Upper lobe of left lung (tissue), 6 donors: Measurements from ENCODE around the gene SLC30A9. TPM values are rescaled to one million over a fixed set of nuclear protein-coding genes. Genes with fewer than 3 reads are reported as not detected.

Experiments
- ATAC-seq, 2 donors: fragments of 200-7000 bp; cut with Tn5 transposase; one replicate each; pipeline ENCODE4 v1.9.1; 2022; ENCODE audit warnings: mild to moderate bottlenecking in 2 of 2, moderate library complexity in 2 of 2; ENCODE audit not compliant: low FRiP score in 2 of 2
- DNase-seq, 2 donors: peaks; one replicate each; pipeline ENCODE4 v3.0.0-alpha.2; 2019 to 2020
- H3K27ac ChIP-seq, 4 donors: fragments of 200-600 bp; sonication (generic); one replicate each; pipeline ENCODE4 v1.5.1; 2016 to 2019
- H3K27me3 ChIP-seq, 4 donors: fragments of 200-600 bp; sonication (generic); one replicate each; pipeline ENCODE4 v1.5.1; 2017 to 2019
- H3K36me3 ChIP-seq, 4 donors: fragments of 200-600 bp; sonication (generic); one replicate each; pipeline ENCODE4 v1.5.1; 2016 to 2019
- H3K4me1 ChIP-seq, 4 donors: fragments of 200-600 bp; sonication (generic); one replicate each; pipeline ENCODE4 v1.5.1; 2018 to 2019
- H3K4me3 ChIP-seq, 4 donors: fragments of 200-600 bp; sonication (generic); one replicate each; pipeline ENCODE4 v1.5.1; 2017 to 2019; ENCODE audit warnings: mild to moderate bottlenecking in 2 of 4, moderate library complexity in 1 of 4
- H3K9me3 ChIP-seq, 4 donors: fragments of 200-600 bp; sonication (generic); one replicate each; pipeline ENCODE4 v1.5.1; 2018 to 2019
- CTCF ChIP-seq, 6 experiments: fragments of 450-650 bp in 4 of 6; fragments of 200-600 bp in 2 of 6; sonication (generic) in 2 of 6; IDR thresholded peaks; one replicate each; pipeline ENCODE4 v1.5.1; 2016 to 2019; ENCODE audit warnings: antibody characterized with exemption in 6 of 6
- EP300 ChIP-seq, 4 donors: sonication (generic); formaldehyde crosslinking; IDR thresholded peaks; one replicate each; pipeline ENCODE4 v1.5.1; 2017; ENCODE audit warnings: antibody characterized with exemption in 4 of 4, control low read depth in 2 of 4
- POLR2A ChIP-seq, 4 donors: fragments of 450-650 bp; IDR thresholded peaks; one replicate each; pipeline ENCODE4 v1.5.1; 2016 to 2017; ENCODE audit warnings: antibody characterized with exemption in 4 of 4, mild to moderate bottlenecking in 2 of 4
- POLR2AphosphoS5 ChIP-seq, 2 donors: sonication (generic); formaldehyde crosslinking; IDR thresholded peaks; one replicate each; pipeline ENCODE4 v1.5.1; 2017; ENCODE audit warnings: antibody characterized with exemption in 2 of 2
- whole genome bisulfite sequencing, 2 donors: methylation state at CpG; one replicate each; pipeline ENCODE4 v1.1.5; 2017 to 2018; 5-methylcytosine and 5-hydroxymethylcytosine counted together
- total RNA-seq, 6 donors: library from RNA; depleted of rRNA in 4 of 6; stranded (reverse); fragments of >200 nt in 4 of 6; gene quantifications; one replicate each; pipeline versions ENCODE4 v1.1.0 to v1.2.1, GENCODE V29; 2016 to 2021
- donor health status: DM: no; HTN: no; CAD: no; lungs with moderate emphysema.
- donor health status: DM: no; HTN: yes; CAD: no; lungs with severe emphysema.

The SLC30A9 gene
- total RNA-seq, 6 donors from 2014 or later = 21.6 to 66.9 (median 45.1) TPM

GRCh38 chr4:42015438-42015837 is 25.1 kb downstream of the SLC30A9 start:
- ATAC-seq = no peak
- 83 to 94% methylated on average over 2 of the region's 2 CpGs for WGBS, 2 donors

GRCh38 chr4:42018451-42018850 is 28.1 kb downstream of the SLC30A9 start:
- peaks cover 0 to 5% (median 0%) of the 10 kb centered on the region in 4 donors for H3K4me1 ChIP-seq
- 80 to 93% methylated on average over 2 of the region's 2 CpGs for WGBS, 2 donors
- no peak overlapping the region for H3K27ac ChIP-seq
- no peak for TF ChIP-seq CTCF (IDR thresholded peaks at IDR 0.05)
- TF ChIP-seq EP300 (IDR thresholded peaks at IDR 0.05) = no peak
- no peak for TF ChIP-seq POLR2A (IDR thresholded peaks at IDR 0.05)
- no peak for TF ChIP-seq POLR2AphosphoS5 (IDR thresholded peaks at IDR 0.05)
- DNase-seq (no peak), ATAC-seq (no peak)
- H3K36me3 ChIP-seq = peaks cover 3 to 36% (median 11%) of the 10 kb centered on the region in 4 donors
- no peak overlapping the region for H3K4me3 ChIP-seq
- no peaks in the 10 kb centered on the region for H3K27me3 ChIP-seq
- H3K9me3 ChIP-seq = no peaks in the 10 kb centered on the region

More at GRCh38 chr4:42015438-42015837, 25.1 kb downstream of the SLC30A9 start:
- H3K27me3 ChIP-seq = no peaks in the 10 kb centered on the region
- no peak overlapping the region for H3K27ac ChIP-seq
- H3K4me3 ChIP-seq = no peak overlapping the region
- DNase-seq = no peak
- no peak for TF ChIP-seq POLR2AphosphoS5 (IDR thresholded peaks at IDR 0.05)
- TF ChIP-seq EP300 (IDR thresholded peaks at IDR 0.05) = no peak
- no peak for TF ChIP-seq POLR2A (IDR thresholded peaks at IDR 0.05)
- TF ChIP-seq CTCF (IDR thresholded peaks at IDR 0.05) = no peak
- H3K36me3 ChIP-seq = peaks cover 0 to 15% (median 0%) of the 10 kb centered on the region in 4 donors
- H3K4me1 ChIP-seq = peaks cover 0 to 5% (median 0%) of the 10 kb centered on the region in 4 donors
- H3K9me3 ChIP-seq = no peaks in the 10 kb centered on the region

- no peak for ATAC-seq
- H3K4me1 ChIP-seq = no peaks in the 10 kb centered on the region
- TF ChIP-seq CTCF (IDR thresholded peaks at IDR 0.05) (no peak), EP300 (IDR thresholded peaks at IDR 0.05) (no peak), POLR2A (IDR thresholded peaks at IDR 0.05) (no peak), POLR2AphosphoS5 (IDR thresholded peaks at IDR 0.05) (no peak)
- H3K4me3 ChIP-seq = no peak overlapping the region
- H3K27ac ChIP-seq = no peak overlapping the region
- WGBS, 2 donors = 40 to 55% methylated on average over 1 of the region's 1 CpG
- DNase-seq = no peak
- no peaks in the 10 kb centered on the region for H3K9me3 ChIP-seq
- no peaks in the 10 kb centered on the region for H3K27me3 ChIP-seq
- H3K36me3 ChIP-seq = peaks cover 0 to 41% (median 5%) of the 10 kb centered on the region in 4 donors
Measured at GRCh38 chr4:42048394-42048793, 58.1 kb downstream of the SLC30A9 start.

GRCh38 chr4:42050516-42051249 is 60.4 kb downstream of the SLC30A9 start:
- no peak overlapping the region for H3K4me3 ChIP-seq
- peaks cover 0 to 47% (median 3%) of the 10 kb centered on the region in 4 donors for H3K36me3 ChIP-seq
- no peak for TF ChIP-seq CTCF (IDR thresholded peaks at IDR 0.05)
- no peak for TF ChIP-seq POLR2A (IDR thresholded peaks at IDR 0.05)
- TF ChIP-seq POLR2AphosphoS5 (IDR thresholded peaks at IDR 0.05) = no peak
- no peak for TF ChIP-seq EP300 (IDR thresholded peaks at IDR 0.05)
- H3K27me3 ChIP-seq = no peaks in the 10 kb centered on the region
- no peak overlapping the region for H3K27ac ChIP-seq
- 95% methylated on average over 3 of the region's 3 CpGs for WGBS, 2 donors
- DNase-seq (no peak), ATAC-seq (no peak)
- no peaks in the 10 kb centered on the region for H3K9me3 ChIP-seq
- no peaks in the 10 kb centered on the region for H3K4me1 ChIP-seq

GRCh38 chr4:42066402-42066801 is 76.1 kb downstream of the SLC30A9 start:
- Histone ChIP-seq H3K4me1 (no peaks in the 10 kb centered on the region), H3K4me3 (no peak overlapping the region), H3K27ac (no peak overlapping the region), H3K9me3 (no peaks in the 10 kb centered on the region), H3K27me3 (no peaks in the 10 kb centered on the region), H3K36me3 (peaks cover 3 to 37% (median 6%) of the 10 kb centered on the region in 4 donors)
- TF ChIP-seq POLR2A (IDR thresholded peaks at IDR 0.05) (no peak), POLR2AphosphoS5 (IDR thresholded peaks at IDR 0.05) (no peak), CTCF (IDR thresholded peaks at IDR 0.05) (no peak), EP300 (IDR thresholded peaks at IDR 0.05) (no peak)
- ATAC-seq (no peak), DNase-seq (no peak)
- WGBS, 2 donors = 65 to 79% methylated on average over 2 of the region's 2 CpGs
